SK-N-SH (cell line): Measurements from ENCODE around the gene TRIM40.

Experiments used
- EP300 ChIP-seq, 2 experiments: IDR thresholded peaks; 2 replicates each; pipeline versions ENCODE4 v1.4.0 to v1.6.1; 2012; ENCODE audit warnings: borderline replicate concordance in 1 of 2, low read depth in 1 of 2, low read length in 1 of 2
- EZH2phosphoT487 ChIP-seq: fragments of 200-600 bp; sonication (generic); IDR thresholded peaks from 2 replicates; pipeline ENCODE4 v1.6.1; 2017; ENCODE audit warnings: low read depth, mixed run types, mild to moderate bottlenecking, antibody characterized with exemption, moderate library complexity, borderline replicate concordance
- FOXJ3 ChIP-seq: sonication (generic); formaldehyde crosslinking; IDR thresholded peaks from 2 replicates; pipeline ENCODE4 v1.5.1; 2020; ENCODE audit warnings: mild to moderate bottlenecking, missing genetic modification reagents
- FOXM1 ChIP-seq: IDR thresholded peaks from 2 replicates; pipeline ENCODE4 v1.4.0; 2012; ENCODE audit warnings: low read depth, mild to moderate bottlenecking
- GABPA ChIP-seq: IDR thresholded peaks from 2 replicates; pipeline ENCODE4 v1.4.0; 2012; ENCODE audit warnings: low read depth, mild to moderate bottlenecking
- MXI1 ChIP-seq: IDR thresholded peaks from 2 replicates; pipeline ENCODE4 v1.6.1; 2012; ENCODE audit warnings: mild to moderate bottlenecking, low read depth, low read length, improper control_type of control experiment
- RAD21 ChIP-seq: IDR thresholded peaks from 2 replicates; pipeline ENCODE4 v1.6.1; 2012; ENCODE audit warnings: mild to moderate bottlenecking, low read length
- RXRA ChIP-seq: IDR thresholded peaks from 2 replicates; pipeline ENCODE4 v1.4.0; 2012; ENCODE audit warnings: low read depth, mild to moderate bottlenecking, borderline replicate concordance
- YY1 ChIP-seq: IDR thresholded peaks from 2 replicates; pipeline ENCODE4 v1.4.0; 2012; ENCODE audit warnings: low read depth, mild to moderate bottlenecking
- TF ChIP-seq, protein P1 (sequence below): fragments of 200-600 bp; sonication (generic); IDR thresholded peaks from 2 replicates; pipeline ENCODE4 v1.6.1; 2017; ENCODE audit warnings: antibody characterized with exemption, mild to moderate bottlenecking, moderate library complexity
- TF ChIP-seq, protein P2 (sequence below): IDR thresholded peaks from 2 replicates; pipeline ENCODE4 v1.4.0; 2012; ENCODE audit warnings: low read depth

DNA sequence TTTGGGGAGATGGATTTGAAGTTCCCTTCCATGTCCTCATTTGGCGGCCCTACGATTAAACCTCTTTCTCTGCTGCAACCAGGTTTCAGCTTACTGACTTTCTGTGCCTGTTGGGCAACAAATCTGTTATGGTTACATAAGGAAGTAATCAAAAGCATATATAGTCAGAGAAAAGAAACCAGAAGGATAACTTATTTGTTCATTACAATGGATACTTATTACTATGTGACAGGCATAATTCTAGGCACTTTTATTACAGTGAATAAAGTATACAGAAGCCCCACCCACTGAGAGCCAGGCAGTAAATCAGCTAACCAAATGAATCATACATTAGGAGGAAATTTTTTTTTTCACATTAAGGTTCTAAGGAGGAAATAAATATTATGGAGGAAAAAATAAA, 13.4 kb upstream of the TRIM40 start:
- TF ChIP-seq EZH2phosphoT487 (no peak), FOXM1 (no peak), RXRA (no peak), FOXJ3 (CRISPR knock-in tag) (no peak), GABPA (no peak), YY1 (no peak), RAD21 (no peak), EP300 (IDR thresholded peaks at IDR 0.05; ENCODE audit: borderline replicate concordance in 1 of 2, low read depth in 1 of 2, low read length in 1 of 2) (no peak), MXI1 (no peak)
- TF ChIP-seq, protein P1, sequence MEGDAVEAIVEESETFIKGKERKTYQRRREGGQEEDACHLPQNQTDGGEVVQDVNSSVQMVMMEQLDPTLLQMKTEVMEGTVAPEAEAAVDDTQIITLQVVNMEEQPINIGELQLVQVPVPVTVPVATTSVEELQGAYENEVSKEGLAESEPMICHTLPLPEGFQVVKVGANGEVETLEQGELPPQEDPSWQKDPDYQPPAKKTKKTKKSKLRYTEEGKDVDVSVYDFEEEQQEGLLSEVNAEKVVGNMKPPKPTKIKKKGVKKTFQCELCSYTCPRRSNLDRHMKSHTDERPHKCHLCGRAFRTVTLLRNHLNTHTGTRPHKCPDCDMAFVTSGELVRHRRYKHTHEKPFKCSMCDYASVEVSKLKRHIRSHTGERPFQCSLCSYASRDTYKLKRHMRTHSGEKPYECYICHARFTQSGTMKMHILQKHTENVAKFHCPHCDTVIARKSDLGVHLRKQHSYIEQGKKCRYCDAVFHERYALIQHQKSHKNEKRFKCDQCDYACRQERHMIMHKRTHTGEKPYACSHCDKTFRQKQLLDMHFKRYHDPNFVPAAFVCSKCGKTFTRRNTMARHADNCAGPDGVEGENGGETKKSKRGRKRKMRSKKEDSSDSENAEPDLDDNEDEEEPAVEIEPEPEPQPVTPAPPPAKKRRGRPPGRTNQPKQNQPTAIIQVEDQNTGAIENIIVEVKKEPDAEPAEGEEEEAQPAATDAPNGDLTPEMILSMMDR = no peak
- TF ChIP-seq, protein P2, sequence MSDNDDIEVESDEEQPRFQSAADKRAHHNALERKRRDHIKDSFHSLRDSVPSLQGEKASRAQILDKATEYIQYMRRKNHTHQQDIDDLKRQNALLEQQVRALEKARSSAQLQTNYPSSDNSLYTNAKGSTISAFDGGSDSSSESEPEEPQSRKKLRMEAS = no peak
